Measurements from ENCODE around the gene STK11. TPM values are rescaled to one million over a fixed set of nuclear protein-coding genes. Genes with fewer than 3 reads are reported as not detected.
"Not testable (repeated sequence)": the region's sequence is repeated elsewhere in the genome, so short reads cannot be mapped to it uniquely, and the experiment has no call there.

The STK11 gene
- total RNA-seq, 1 donor from 2014 or later: 69.3 TPM

DNA sequence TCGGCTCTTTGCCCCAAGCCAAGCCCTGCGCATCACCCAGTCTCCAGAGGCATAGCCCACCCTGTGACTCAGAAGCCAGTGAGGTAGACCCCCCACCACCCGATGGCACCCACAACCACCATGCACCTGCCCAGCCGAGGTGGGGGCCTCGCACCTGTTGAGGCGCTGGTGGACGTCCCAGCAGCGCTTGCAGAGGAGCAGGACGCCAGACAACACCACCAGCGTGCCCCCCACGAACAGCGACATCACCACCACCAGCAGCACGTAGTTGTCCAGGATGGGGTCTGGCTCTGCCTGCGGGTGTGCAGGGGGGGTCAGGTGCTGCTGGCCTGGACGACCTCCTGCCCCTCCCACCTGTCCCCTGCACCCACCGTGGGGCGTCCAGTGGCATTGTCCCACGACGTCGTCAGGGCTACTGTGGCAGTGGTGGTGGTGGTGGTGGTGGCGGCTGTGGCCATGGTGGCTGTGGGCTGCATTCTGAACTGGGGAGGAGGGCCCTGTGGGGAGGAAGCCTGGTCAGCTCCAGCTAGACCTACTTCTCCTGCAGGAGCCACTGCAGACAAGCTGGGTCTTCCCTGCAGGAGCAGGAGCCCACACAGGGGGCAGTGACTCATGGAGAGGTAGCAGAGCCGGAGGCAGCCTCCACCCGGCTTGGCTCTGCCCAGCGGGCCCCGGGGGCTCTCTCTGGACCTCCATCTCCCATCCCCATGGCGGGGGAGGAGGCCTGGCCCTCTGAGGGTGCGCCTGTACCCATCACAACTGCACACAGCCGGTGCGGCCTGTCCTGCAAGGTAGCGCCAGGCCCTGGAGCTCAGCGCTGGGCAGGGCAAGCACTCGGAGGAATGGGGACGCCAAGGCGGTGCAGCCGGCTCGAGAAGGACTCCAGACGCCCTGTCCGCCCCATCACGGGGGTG lies 30.3 kb downstream of the STK11 start:
- DNase-seq (ENCODE audit: low read depth in 2 of 2): no peak

DNA sequence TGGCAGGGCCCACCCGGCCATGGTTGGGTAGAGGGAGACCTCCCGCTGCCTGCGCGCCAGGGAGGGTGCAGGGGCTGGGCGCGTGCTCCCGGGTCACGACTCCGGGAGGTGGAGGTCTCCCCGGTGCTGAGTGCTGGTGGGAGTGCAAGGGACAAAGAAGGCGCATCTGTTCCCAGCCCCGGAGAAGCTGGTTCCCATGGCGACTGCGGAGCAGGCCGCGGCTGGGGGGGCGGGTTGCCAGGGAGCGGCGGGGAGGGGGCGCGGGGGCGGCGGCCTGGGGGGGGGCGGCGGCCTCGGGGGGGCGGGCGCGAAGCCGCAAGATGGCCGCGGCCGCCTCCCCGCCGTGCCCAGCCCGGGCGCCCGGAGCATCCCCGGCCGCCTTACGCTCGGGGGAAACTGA lies 31.0 kb downstream of the STK11 start:
- DNase-seq (ENCODE audit: low read depth in 2 of 2): no peak

DNA sequence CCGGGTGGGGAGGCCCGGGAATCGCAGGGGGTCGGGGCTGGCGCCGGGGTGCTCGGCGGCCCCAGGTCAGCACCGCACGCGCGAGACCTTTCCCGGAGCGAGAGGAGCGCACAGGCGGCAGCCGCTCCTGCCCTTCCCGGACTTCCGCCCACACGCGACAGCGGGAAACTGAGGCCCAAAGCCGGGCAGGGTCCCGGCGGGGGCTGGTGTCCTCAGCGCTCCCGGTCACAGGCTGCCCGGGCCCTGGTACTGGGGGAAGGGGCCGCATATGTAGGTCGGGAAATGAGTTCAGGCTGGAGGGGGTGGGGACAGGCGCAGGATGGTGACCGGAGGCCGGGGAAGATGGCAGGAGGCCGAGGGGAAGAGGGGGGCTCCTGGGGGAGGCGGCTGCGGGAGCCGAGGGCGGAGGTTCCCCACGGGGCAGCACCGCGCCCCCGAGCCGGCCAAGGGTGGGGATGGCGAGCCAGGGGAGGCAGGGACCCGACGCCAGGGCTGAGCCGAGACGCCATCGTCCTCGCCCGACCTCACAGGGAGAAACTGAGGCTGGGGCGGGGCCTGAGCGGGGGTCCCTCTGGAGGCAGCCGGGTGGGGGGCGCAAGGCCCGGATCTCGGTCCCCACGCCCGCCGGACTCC lies 31.6 kb downstream of the STK11 start:
- peak in 1 of 2 donors; percentile 39 for DNase-seq (ENCODE audit: low read depth in 2 of 2)

DNA sequence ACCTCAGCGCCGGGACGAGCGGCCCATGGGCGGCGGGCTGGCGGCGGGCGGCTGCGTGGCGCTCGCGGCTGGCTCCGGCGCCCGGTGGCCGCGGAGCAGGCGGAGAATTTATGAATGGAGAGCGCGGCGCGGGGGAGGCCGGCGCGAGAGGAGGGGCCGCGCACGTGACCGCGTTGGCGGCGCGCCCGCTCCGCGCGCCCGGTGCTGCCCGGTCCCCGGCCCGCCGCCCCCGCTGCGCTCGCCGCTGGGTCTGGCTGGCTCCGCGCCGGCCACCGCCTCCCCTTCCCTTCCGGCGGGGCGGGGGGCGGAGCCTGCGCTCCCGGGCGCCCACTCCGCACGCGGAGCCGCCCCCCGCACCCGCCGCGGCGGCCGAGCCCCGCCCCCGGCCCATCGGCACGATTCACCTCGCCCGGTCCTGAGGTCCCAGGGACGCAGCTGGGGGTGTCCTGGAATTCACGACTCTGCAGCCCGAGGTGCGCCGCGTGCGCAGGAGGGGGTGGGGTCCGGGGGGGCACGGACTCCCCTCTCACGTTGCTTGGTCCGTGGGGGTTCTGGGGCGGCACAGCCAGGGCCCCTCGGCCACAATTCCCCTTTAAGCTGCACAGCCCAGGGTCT lies 32.3 kb downstream of the STK11 start, which contains the start of gene CBARP:
TSS of gene CBARP (minus strand) at position 252 of the 615 bp plus-strand sequence. CDS start 1,905 bp downstream, outside the sequence.
- DNase-seq (ENCODE audit: low read depth in 2 of 2): peak in 1 of 2 donors; percentile 41

DNA sequence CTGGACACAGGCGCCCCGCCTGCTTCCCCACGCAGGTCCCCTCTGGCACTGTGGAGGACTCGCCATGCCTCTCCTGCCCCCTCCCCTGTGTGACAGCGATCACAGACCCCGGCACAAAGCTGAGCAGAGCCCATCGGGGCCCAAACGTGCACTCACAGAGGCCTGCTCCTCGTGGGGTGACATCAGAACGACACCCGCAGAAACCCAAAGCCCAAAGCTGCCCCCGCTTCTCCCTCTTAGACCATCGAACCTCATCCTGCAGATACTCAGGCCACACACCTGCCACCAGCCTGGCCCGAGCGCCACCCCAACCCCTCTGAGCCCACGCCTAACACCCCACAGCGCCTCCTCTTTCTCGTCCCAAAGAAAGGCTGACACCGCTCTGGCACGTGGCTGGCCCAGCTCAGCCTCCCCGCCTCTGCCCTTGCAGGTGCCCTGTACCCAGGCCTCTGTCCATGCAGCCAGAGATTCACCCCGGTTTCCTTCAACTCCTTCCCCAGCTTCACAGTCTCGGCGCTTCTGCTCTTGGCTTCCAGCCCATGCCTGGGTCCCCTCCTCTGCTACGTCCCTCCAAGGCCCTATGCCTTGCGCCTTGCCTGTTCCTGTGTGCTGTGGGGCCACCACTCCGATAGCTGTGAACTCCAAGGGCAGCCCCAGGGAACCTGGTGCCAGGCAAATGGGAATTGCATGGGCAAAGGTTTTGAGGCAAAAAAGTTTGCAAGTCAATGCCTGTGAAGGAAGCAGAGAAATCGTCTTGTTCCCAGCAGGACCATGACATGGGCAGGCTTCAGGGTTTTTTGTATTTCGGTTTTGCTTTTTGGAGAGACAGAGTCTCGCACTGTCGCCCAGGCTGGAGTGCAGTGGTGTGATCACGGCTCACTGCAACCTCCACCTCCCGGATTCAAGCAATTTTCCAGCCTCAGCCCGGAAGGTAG lies 33.1 kb downstream of the STK11 start:
- no peak for DNase-seq (ENCODE audit: low read depth in 2 of 2)

DNA sequence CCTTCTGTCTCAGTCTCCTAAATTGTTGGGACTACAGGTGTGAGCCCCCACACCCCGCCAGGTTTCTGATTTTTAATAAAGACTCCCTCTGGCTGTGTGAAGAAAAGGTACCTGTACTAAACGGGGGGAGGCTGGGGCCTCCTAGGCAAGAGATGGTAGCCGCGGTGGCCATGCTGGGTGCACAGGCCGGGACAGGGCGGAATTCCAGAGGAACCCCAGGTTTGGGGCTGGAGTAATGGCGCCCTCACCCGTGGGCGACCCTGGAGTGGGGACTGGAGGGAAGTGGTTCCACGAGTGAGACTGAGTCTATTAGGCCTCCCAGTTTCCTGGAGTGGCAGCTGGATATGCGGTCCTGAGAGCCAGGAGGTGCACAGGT lies 33.8 kb downstream of the STK11 start:
- no peak for DNase-seq (ENCODE audit: low read depth in 2 of 2)

DNA sequence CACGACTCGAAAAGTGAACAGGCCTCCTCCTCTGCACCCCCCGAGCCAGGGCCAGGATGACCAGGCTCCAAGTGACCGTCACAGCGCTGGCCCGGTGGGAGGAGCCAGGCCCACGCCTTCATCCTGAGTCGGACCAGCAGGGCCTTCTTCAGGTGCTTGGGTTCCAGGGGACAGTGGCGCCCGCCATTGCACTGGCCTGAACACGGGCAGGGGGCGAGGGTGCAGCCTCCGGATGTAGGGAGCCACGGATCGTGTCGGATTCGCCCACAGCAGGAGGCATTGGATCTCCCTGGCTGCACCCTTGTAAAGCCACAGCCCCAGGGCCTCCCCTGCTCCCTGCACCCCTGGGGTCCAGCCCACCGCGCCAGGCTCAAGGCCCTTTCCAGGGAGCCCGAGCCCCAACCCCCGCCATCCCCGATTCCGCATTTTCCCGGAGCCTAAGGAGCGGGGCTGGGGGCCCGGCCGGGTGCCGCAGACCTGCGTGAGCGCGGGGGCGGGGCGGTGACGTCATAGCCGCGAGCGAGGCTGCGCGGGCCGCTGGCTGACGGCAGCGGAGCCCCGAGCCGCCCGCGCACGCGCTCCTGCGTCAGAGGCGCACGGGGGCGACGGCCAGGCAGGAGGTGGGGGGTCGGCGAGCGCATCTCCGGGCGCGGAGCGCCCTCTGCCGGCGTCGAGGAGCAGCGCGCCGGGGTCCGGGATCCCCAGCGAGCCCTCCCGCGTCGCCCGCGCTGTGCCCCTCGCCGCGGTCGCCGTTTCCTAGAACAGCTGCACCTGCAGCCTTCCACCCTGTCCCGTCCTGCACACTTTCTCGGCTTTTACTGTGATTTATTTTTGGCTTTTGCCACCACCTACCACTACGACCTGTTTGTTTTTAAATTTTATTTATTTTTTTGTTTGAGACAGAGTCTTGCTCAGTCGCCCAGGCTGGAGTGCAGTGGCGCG lies 34.5 kb downstream of the STK11 start:
- DNase-seq (ENCODE audit: low read depth in 2 of 2): peak; percentile 78 to 91

DNA sequence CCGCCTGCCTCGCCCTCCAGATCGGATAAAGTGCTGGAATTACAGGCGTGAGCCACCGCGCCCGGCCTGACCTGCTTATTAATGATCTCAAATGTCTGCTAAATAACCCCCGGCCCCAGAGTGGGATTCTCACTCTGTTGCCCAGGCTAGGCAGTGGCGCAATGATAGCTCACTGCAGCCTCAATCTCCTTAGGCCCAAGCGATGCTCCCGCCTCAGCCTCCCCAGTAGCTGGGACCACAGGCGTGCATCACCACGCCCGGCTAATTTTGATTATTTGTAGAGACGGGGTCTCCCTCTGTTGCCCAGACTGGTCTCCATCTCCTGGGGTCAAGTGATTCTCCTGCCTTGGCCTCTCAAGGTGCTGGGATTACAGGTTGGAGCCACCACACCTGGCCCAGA lies 35.3 kb downstream of the STK11 start:
- DNase-seq (ENCODE audit: low read depth in 2 of 2): no peak

DNA sequence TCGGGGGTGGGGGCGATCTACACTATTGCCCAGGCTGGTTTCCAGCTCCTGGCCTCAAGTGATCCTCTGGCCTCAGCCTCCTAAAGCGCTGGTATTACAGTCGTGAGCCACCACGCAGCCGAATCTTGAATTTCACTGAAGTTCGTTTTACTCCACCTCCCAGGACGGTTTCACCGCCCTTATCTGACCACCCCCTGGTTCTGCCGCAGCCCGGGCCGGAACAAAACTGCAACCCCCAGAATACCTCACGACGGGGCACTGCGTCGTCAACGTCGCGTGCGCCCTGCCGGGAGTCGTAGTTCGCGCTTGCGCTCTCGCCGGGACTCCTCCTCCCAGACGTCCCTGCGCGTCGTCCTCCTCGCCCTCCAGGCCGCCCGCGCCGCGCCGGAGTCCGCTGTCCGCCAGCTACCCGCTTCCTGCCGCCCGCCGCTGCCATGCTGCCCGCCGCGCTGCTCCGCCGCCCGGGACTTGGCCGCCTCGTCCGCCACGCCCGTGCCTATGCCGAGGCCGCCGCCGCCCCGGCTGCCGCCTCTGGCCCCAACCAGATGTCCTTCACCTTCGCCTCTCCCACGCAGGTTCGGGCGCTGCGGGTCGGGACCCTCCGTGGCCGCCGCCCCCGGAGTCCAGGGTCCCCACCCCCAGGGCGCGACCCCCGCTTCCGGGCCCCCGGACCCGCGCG lies 36.0 kb downstream of the STK11 start, which contains the start of gene ATP5F1D:
TSS of gene ATP5F1D (plus strand) at position 335 of the 679 bp plus-strand sequence. CDS start at position 435, 100 bp downstream.
- DNase-seq (ENCODE audit: low read depth in 2 of 2): peak; percentile 87 to 95

DNA sequence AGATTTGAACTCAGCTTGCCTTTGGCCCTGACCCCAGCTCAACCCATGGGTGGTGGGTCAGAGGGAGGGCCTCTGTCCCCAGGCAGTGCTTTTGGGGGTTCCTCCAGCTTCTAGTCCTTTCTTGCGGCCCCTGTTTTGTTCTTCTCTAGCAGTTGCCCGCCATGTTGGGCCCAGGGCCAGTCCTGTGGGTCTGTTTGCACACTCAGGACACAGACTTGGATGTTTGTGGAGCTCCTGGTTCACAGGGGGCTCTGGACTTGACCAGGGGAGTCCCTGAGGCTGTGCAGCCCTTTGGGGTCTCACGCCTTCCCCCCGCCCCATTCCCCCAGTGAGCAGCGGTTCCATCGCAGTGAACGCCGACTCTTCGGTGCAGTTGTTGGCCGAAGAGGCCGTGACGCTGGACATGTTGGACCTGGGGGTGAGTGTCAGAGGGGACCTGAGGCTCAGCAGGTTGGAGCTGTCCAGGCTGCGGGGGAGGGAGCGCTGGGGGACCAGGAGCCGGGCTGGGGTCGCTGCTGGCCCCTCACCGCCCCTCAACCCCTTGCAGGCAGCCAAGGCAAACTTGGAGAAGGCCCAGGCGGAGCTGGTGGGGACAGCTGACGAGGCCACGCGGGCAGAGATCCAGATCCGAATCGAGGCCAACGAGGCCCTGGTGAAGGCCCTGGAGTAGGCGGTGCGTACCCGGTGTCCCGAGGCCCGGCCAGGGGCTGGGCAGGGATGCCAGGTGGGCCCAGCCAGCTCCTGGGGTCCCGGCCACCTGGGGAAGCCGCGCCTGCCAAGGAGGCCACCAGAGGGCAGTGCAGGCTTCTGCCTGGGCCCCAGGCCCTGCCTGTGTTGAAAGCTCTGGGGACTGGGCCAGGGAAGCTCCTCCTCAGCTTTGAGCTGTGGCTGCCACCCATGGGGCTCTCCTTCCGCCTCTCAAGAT lies 38.5 kb downstream of the STK11 start:
- peak in 1 of 2 donors; percentile 82 for DNase-seq (ENCODE audit: low read depth in 2 of 2)

DNA sequence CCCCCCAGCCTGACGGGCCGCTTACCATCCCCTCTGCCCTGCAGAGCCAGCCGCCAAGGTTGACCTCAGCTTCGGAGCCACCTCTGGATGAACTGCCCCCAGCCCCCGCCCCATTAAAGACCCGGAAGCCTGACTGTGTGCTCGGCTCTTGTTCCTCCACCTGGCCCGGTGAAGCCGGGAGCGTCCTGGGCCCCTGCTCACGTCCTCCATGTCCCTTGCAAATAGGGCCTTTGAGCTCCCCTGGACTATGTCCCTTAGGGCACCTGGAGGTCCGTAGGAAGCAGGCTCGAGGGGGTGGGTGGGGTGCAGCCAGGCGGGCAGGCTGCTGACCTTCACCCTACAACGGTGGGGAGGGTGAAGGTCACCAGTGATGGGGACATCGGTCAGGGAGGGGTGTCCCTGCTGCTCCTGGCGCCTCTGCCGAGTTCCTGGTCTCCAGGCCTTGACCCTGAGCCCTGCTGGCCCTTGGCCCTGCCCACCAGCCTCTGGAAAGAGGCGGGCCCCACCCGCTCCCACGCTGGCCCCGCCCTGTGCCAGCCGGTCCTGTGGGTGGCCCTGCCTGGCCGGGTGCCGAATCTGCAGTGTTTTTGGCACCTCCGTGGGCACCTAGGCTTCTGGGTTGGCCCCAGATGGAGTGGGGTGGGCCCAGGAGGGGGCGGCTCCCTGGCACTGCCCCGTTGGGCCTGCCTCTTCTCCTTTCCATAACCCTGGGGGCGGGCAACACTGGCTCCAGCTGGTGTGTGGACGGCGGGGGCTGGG lies 39.3 kb downstream of the STK11 start:
- DNase-seq (ENCODE audit: low read depth in 2 of 2): no peak

DNA sequence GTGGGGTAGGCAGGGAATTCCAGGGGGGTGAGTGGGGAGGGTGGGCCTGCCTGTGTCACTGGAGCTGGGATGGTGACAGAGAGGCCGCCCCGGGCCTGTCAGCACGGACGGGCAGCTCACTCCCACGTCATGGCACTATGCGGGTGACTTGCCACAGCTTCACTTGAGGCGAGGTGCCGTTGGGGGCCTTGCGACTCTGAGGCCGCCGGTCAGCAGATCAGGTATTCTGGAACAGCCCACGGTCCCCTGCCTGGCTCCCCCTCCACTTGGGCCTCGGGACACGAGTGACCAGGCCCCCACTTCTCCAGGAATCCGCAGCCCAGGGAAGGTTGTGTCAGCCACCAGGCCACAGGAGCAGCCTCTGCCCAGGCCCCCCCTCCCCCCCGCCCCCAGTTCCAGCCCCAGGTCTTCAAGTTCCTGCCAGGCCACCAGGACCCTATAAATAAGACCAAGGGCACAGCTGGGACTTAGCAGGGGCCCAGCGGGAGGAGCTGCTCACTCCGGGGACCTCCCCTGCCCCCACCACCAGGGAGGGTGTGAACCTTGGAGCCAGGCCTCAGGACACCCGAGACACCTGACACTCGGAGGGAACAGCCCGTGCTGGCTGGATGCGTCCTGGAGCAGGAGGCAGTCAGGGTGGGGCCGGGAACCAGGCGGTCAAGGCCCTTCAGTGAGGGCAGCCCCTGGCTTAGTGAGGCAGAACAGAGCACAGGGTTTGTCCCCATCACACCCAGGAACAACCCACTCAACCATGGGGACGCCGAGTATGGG lies 40.1 kb downstream of the STK11 start:
- no peak for DNase-seq (ENCODE audit: low read depth in 2 of 2)

DNA sequence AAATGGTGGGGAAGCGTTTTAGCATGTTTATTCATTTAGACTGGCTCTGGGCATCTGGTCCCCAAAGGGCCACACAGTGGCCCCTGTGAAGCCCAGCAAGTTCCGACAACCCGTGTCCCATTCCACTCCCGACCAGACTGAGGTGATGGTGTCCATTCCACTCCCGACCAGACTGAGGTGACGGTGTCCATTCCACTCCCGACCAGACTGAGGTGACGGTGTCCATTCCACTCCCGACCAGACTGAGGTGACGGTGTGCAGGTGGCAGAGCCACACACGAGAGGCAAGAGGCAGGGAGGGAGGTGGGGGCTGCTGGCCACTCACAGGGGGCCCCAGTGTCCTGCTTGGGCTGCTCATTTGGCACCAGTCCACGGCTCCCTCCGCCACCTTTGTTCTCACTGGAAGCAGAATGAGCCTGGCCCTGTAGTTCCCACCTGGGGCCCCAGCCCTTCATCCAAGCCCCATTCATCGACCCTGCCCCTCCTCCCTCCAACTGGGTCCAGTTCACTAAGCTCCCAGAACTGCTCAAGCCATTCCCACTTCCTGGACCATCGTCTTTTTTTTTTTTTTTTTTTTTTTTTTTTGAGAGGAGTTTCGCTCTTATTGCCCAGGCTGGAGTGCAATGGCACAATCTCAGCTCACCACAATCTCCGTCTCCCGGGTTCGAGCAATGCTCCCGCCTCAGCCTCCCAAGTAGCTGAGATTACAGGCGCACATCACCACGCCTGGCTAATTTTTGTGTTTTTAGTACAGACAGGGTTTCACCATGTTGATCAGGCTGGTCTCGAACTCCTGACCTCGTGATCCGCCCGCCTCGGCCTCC lies 40.9 kb downstream of the STK11 start:
- not testable (repeated sequence) for DNase-seq (ENCODE audit: low read depth in 2 of 2)

DNA sequence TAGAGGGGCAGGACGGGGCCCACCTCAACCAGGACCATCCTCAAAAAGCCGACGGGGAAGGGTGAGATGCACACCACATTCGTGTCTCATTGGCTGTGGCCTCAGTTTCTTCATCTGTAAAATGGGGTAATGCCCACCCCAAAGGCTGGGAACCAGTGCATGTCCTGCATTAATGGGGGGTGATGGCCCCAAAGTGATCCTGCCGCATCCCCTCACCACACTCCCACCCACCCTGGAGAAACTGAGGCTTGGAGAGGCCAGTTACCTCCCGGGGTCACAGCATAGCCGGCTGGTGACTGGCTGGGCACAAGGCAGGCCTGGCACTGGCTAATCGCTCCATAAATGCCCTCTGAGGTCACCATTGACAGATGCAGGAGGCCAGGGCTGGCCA lies 42.2 kb downstream of the STK11 start:
- DNase-seq (ENCODE audit: low read depth in 2 of 2): no peak

DNA sequence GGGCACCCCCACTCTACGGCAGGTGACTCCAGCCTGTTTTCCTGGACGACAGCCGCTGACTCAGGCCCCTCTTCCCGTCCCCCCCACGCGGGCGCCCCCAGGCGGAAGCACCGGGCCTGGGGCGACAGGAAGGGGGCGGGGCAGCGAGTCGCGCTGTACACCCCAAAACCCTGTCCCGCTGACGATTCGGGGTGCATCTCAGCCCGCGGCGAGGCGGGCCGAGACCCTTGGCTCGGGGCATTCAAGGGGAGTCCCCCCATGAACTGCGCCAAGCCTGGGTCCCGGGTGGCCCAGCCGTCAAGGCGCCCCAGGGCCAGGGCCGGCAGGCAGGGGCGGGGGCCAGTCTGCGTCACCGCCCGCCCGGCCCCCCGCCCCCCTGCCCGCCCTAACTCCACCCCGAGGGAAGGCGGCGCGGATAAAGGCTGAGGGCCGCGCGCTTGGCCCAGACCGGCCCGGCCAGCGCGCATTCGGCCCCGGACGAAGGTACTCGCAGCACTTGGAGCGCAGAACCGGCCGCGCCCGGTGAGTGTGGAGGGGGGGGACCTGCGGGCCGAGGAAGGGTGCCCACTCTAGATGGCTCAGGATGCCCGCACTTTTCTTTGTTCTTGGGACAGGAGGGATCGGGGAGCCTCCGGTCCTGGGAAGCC lies 42.7 kb downstream of the STK11 start, which contains the start of gene MIDN:
TSS of gene MIDN (plus strand) at position 445 of the 647 bp plus-strand sequence. CDS start 1,714 bp downstream, outside the sequence.
- DNase-seq (ENCODE audit: low read depth in 2 of 2): peak; percentile 82 to 95
